ENCODE results near the gene CDK16.

Gene CDK16

DNA sequence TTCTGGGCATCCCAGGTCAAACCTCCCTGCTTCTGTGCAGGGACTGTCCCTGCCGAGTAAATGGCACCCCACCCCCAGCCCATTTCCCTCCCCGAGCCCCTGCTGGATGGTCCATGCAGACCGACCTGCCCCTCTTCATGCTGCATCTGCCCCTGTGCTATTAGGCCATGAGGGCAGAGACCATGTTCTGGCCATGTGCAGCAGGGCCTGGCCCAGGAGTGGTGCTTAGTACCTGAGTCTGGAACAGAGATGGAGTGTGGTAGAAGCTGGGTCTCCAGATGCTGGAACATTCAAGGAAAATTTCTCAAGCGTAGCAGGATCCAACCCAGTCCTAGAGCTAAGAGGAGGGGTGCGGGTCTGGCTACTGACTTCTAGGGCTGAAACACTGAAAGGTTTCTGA, 40.1 kb upstream of the CDK16 start:
- no CpG with 5 or more reads among the region's 5 CpGs for WGBS (ENCODE audit: extremely low coverage, insufficient coverage, insufficient read length)
- Histone ChIP-seq H3K4me3 (ENCODE audit: low read depth, low read length) (no peak overlapping the region), H2BK12ac (ENCODE audit: low read length) (no peak overlapping the region), H2AFZ (ENCODE audit: insufficient read depth, low read length, poor library complexity) (no peak overlapping the region), H3K4me1 (ENCODE audit: control insufficient read depth in 1 of 2, insufficient read depth in 2 of 2, low read length in 2 of 2) (no peaks in the 10 kb centered on the region), H4K91ac (ENCODE audit: low read depth, low read length) (no peak overlapping the region), H2BK5ac (ENCODE audit: low read depth, low read length, poor library complexity) (no peak overlapping the region), H3K27ac (ENCODE audit: low read depth, low read length) (no peak overlapping the region), H3K23ac (ENCODE audit: low read length) (no peak overlapping the region), H3K9me3 (ENCODE audit: insufficient read depth, low read depth, low read length) (no peaks in the 10 kb centered on the region), H3K9ac (ENCODE audit: low read length) (no peak overlapping the region), H3K4ac (ENCODE audit: low read depth, low read length) (no peak overlapping the region), H3K79me1 (ENCODE audit: low read length) (no peaks in the 10 kb centered on the region), H3K79me2 (ENCODE audit: control insufficient read depth, insufficient read depth, low read length, poor library complexity) (no peaks in the 10 kb centered on the region), H4K12ac (ENCODE audit: low read depth, low read length) (no peak overlapping the region), H4K8ac (ENCODE audit: low read depth, low read length) (no peak overlapping the region), H2BK120ac (ENCODE audit: insufficient read depth, low read length, poor library complexity) (no peak overlapping the region), H3K14ac (ENCODE audit: low read length) (no peak overlapping the region), H3K36me3 (ENCODE audit: control insufficient read depth in 1 of 2, insufficient read depth in 2 of 2, low read length in 2 of 2) (peaks cover 82 to 86% of the 10 kb centered on the region in 2 experiments), H3K4me2 (ENCODE audit: low read length) (no peak overlapping the region), H3K27me3 (ENCODE audit: insufficient read depth, low read length) (no peaks in the 10 kb centered on the region), H3K18ac (ENCODE audit: low read length) (no peak overlapping the region), H2AK5ac (ENCODE audit: low read length) (no peak overlapping the region)
- no peak for DNase-seq

DNA sequence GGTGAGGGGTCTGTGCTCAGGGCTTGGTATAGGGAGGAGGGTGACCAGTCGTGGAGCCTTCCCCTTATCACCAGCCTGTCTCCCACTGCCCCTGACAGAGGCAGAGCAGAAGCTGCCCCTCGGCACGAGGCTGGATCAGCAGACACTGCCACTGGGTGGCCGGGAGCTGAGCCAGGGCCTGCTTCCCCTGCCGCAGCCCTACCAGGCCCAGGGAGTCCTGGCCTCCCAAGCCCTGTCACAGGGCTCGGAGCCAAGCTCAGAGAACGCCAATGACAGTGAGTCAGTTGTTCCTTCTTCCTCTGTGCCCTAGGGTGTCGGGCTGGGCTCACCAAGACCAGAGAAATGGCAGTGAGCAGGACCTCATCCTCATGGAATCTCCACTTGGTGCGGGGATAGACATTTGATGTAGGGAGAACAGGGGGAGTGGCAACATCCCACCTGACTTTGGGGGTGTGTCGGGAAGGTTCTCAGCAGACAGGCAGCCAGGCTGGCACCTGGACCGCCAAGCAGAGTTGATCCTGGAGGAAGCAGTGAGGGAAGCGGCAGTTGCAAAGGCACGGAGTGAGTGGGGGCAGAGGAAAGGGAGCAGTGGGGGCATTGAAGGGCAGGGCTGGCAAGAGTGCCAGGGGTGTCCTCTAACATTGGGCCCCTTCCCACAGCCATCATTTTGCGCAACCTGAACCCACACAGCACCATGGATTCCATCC, 39.1 kb upstream of the CDK16 start:
- Histone ChIP-seq H2BK12ac (ENCODE audit: low read length) (no peak overlapping the region), H3K18ac (ENCODE audit: low read length) (no peak overlapping the region), H3K4me2 (ENCODE audit: low read length) (no peak overlapping the region), H2BK120ac (ENCODE audit: insufficient read depth, low read length, poor library complexity) (no peak overlapping the region), H3K79me2 (ENCODE audit: control insufficient read depth, insufficient read depth, low read length, poor library complexity) (no peaks in the 10 kb centered on the region), H3K4ac (ENCODE audit: low read depth, low read length) (no peak overlapping the region), H3K9ac (ENCODE audit: low read length) (no peak overlapping the region), H2AK5ac (ENCODE audit: low read length) (no peak overlapping the region), H3K27me3 (ENCODE audit: insufficient read depth, low read length) (no peaks in the 10 kb centered on the region), H3K4me3 (ENCODE audit: low read depth, low read length) (no peak overlapping the region), H3K4me1 (ENCODE audit: control insufficient read depth in 1 of 2, insufficient read depth in 2 of 2, low read length in 2 of 2) (no peaks in the 10 kb centered on the region), H2AFZ (ENCODE audit: insufficient read depth, low read length, poor library complexity) (no peak overlapping the region), H3K79me1 (ENCODE audit: low read length) (no peaks in the 10 kb centered on the region), H4K8ac (ENCODE audit: low read depth, low read length) (no peak overlapping the region), H3K36me3 (ENCODE audit: control insufficient read depth in 1 of 2, insufficient read depth in 2 of 2, low read length in 2 of 2) (peaks cover 79 to 80% of the 10 kb centered on the region in 2 experiments), H4K91ac (ENCODE audit: low read depth, low read length) (no peak overlapping the region), H2BK5ac (ENCODE audit: low read depth, low read length, poor library complexity) (no peak overlapping the region), H4K12ac (ENCODE audit: low read depth, low read length) (no peak overlapping the region), H3K9me3 (ENCODE audit: insufficient read depth, low read depth, low read length) (no peaks in the 10 kb centered on the region), H3K27ac (ENCODE audit: low read depth, low read length) (no peak overlapping the region), H3K14ac (ENCODE audit: low read length) (no peak overlapping the region), H3K23ac (ENCODE audit: low read length) (no peak overlapping the region)
- no CpG with 5 or more reads among the region's 14 CpGs for WGBS (ENCODE audit: extremely low coverage, insufficient coverage, insufficient read length)
- DNase-seq: no peak

- H3K36me3 ChIP-seq (ENCODE audit: control insufficient read depth in 1 of 2, insufficient read depth in 2 of 2, low read length in 2 of 2): peaks cover 78 to 80% of the 10 kb centered on the region in 2 experiments
- no peak overlapping the region for H3K4me3 ChIP-seq (ENCODE audit: low read depth, low read length)
- H2AFZ ChIP-seq (ENCODE audit: insufficient read depth, low read length, poor library complexity): no peak overlapping the region
- DNase-seq: no peak
- no peaks in the 10 kb centered on the region for H3K9me3 ChIP-seq (ENCODE audit: insufficient read depth, low read depth, low read length)
- no peak overlapping the region for H3K14ac ChIP-seq (ENCODE audit: low read length)
- H3K79me2 ChIP-seq (ENCODE audit: control insufficient read depth, insufficient read depth, low read length, poor library complexity): no peaks in the 10 kb centered on the region
- H2BK12ac ChIP-seq (ENCODE audit: low read length): no peak overlapping the region
- no peak overlapping the region for H3K4ac ChIP-seq (ENCODE audit: low read depth, low read length)
- H3K4me1 ChIP-seq (ENCODE audit: control insufficient read depth in 1 of 2, insufficient read depth in 2 of 2, low read length in 2 of 2): no peaks in the 10 kb centered on the region
- H2AK5ac ChIP-seq (ENCODE audit: low read length): no peak overlapping the region
- H3K79me1 ChIP-seq (ENCODE audit: low read length): no peaks in the 10 kb centered on the region
- no peak overlapping the region for H3K23ac ChIP-seq (ENCODE audit: low read length)
- H2BK5ac ChIP-seq (ENCODE audit: low read depth, low read length, poor library complexity): no peak overlapping the region
- H2BK120ac ChIP-seq (ENCODE audit: insufficient read depth, low read length, poor library complexity): no peak overlapping the region
- no peak overlapping the region for H4K91ac ChIP-seq (ENCODE audit: low read depth, low read length)
- H3K27me3 ChIP-seq (ENCODE audit: insufficient read depth, low read length): no peaks in the 10 kb centered on the region
- H4K12ac ChIP-seq (ENCODE audit: low read depth, low read length): no peak overlapping the region
- H4K8ac ChIP-seq (ENCODE audit: low read depth, low read length): no peak overlapping the region
- H3K27ac ChIP-seq (ENCODE audit: low read depth, low read length): no peak overlapping the region
- WGBS (ENCODE audit: extremely low coverage, insufficient coverage, insufficient read length): no CpG with 5 or more reads among the region's 18 CpGs
- no peak overlapping the region for H3K18ac ChIP-seq (ENCODE audit: low read length)
- H3K9ac ChIP-seq (ENCODE audit: low read length): no peak overlapping the region
- no peak overlapping the region for H3K4me2 ChIP-seq (ENCODE audit: low read length)
Measured at GRCh38 chrX:47179928-47180255, 38.6 kb upstream of the CDK16 start.

GRCh38 chrX:47180346-47180745, 38.1 kb upstream of the CDK16 start:
- H3K14ac ChIP-seq (ENCODE audit: low read length): no peak overlapping the region
- H3K4me3 ChIP-seq (ENCODE audit: low read depth, low read length): no peak overlapping the region
- H3K4ac ChIP-seq (ENCODE audit: low read depth, low read length): no peak overlapping the region
- H3K23ac ChIP-seq (ENCODE audit: low read length): no peak overlapping the region
- H3K27ac ChIP-seq (ENCODE audit: low read depth, low read length): no peak overlapping the region
- no peak overlapping the region for H2BK12ac ChIP-seq (ENCODE audit: low read length)
- H3K4me2 ChIP-seq (ENCODE audit: low read length): no peak overlapping the region
- no peaks in the 10 kb centered on the region for H3K9me3 ChIP-seq (ENCODE audit: insufficient read depth, low read depth, low read length)
- WGBS (ENCODE audit: extremely low coverage, insufficient coverage, insufficient read length): no CpG with 5 or more reads among the region's 8 CpGs
- H3K36me3 ChIP-seq (ENCODE audit: control insufficient read depth in 1 of 2, insufficient read depth in 2 of 2, low read length in 2 of 2): peaks cover 78 to 80% of the 10 kb centered on the region in 2 experiments
- no peaks in the 10 kb centered on the region for H3K4me1 ChIP-seq (ENCODE audit: control insufficient read depth in 1 of 2, insufficient read depth in 2 of 2, low read length in 2 of 2)
- no peak overlapping the region for H4K12ac ChIP-seq (ENCODE audit: low read depth, low read length)
- H3K79me2 ChIP-seq (ENCODE audit: control insufficient read depth, insufficient read depth, low read length, poor library complexity): no peaks in the 10 kb centered on the region
- H3K9ac ChIP-seq (ENCODE audit: low read length): no peak overlapping the region
- DNase-seq: no peak
- H3K79me1 ChIP-seq (ENCODE audit: low read length): no peaks in the 10 kb centered on the region
- no peak overlapping the region for H2BK5ac ChIP-seq (ENCODE audit: low read depth, low read length, poor library complexity)
- H2BK120ac ChIP-seq (ENCODE audit: insufficient read depth, low read length, poor library complexity): no peak overlapping the region
- H2AK5ac ChIP-seq (ENCODE audit: low read length): no peak overlapping the region
- H4K8ac ChIP-seq (ENCODE audit: low read depth, low read length): no peak overlapping the region
- H4K91ac ChIP-seq (ENCODE audit: low read depth, low read length): no peak overlapping the region
- H2AFZ ChIP-seq (ENCODE audit: insufficient read depth, low read length, poor library complexity): no peak overlapping the region
- H3K18ac ChIP-seq (ENCODE audit: low read length): no peak overlapping the region
- H3K27me3 ChIP-seq (ENCODE audit: insufficient read depth, low read length): no peaks in the 10 kb centered on the region

Measured in trophoblast cell (in vitro differentiated cells and primary cell).